Uterus (tissue), 4 donors: Measurements from ENCODE around the gene CAMK2N1. TPM values are rescaled to one million over a fixed set of nuclear protein-coding genes. Genes with fewer than 3 reads are reported as not detected.

ENCODE experiments used
- DNase-seq, 2 donors: peaks; one replicate each; pipeline ENCODE4 v3.0.0-alpha.2; 2019 to 2020
- H3K27ac ChIP-seq, 2 donors: fragments of 200-600 bp; sonication (generic); 1 replicate in 1 of 2; 2 replicates in 1 of 2; pipeline ENCODE4 v1.5.1; 2016 to 2018
- H3K27me3 ChIP-seq, 2 donors: fragments of 200-600 bp; sonication (generic); one replicate each; pipeline ENCODE4 v1.5.1; 2018 to 2019; ENCODE audit warnings: control low read depth in 1 of 2
- H3K36me3 ChIP-seq, 2 donors: fragments of 200-600 bp; sonication (generic); one replicate each; pipeline ENCODE4 v1.5.1; 2019; ENCODE audit warnings: control low read depth in 1 of 2
- H3K4me1 ChIP-seq, 2 donors: fragments of 200-600 bp; sonication (generic); one replicate each; pipeline ENCODE4 v1.5.1; 2018 to 2019; ENCODE audit warnings: control low read depth in 1 of 2
- H3K4me3 ChIP-seq, 2 donors: fragments of 200-600 bp; sonication (generic); 1 replicate in 1 of 2; 2 replicates in 1 of 2; pipeline ENCODE4 v1.5.1; 2018 to 2019; ENCODE audit warnings: mild to moderate bottlenecking in 1 of 2
- H3K9me3 ChIP-seq, 2 donors: fragments of 200-600 bp; sonication (generic); one replicate each; pipeline ENCODE4 v1.5.1; 2019; ENCODE audit warnings: control low read depth in 1 of 2
- CTCF ChIP-seq, 4 experiments: fragments of 200-600 bp in 2 of 4; fragments of 450-650 bp in 2 of 4; sonication (generic) in 2 of 4; IDR thresholded peaks; one replicate each; pipeline ENCODE4 v1.5.1; 2016 to 2019; ENCODE audit warnings: antibody characterized with exemption in 4 of 4, mild to moderate bottlenecking in 2 of 4, moderate library complexity in 1 of 4
- POLR2A ChIP-seq, 2 donors: fragments of 450-650 bp; IDR thresholded peaks; one replicate each; pipeline ENCODE4 v1.6.1; 2016; ENCODE audit warnings: antibody characterized with exemption in 2 of 2, mild to moderate bottlenecking in 1 of 2, moderate library complexity in 1 of 2
- intact Hi-C: fragments of 100-400 bp; cut with DNase I; formaldehyde crosslinking; loops from one replicate; pipeline ENCODE4 v1.15.1; 2023; ENCODE audit warnings: low total_unique reads
- total RNA-seq, 4 donors: library from RNA; depleted of rRNA in 3 of 4; stranded (reverse); fragments of >200 nt in 3 of 4; gene quantifications; one replicate each; pipeline versions ENCODE4 v1.1.0 to v1.2.4, GENCODE V29; 2014 to 2023
- donor health status: DM: yes; HTN: yes; CAD: no.

Gene CAMK2N1
- total RNA-seq, 4 donors from 2014 or later = 12.6 to 37.3 (median 19.4) TPM

- TF ChIP-seq POLR2A (IDR thresholded peaks at IDR 0.05) = no peak
- TF ChIP-seq CTCF (IDR thresholded peaks at IDR 0.05) = no peak
- DNase-seq = no peak
- intact Hi-C loops = no loop called here
- H3K27me3 ChIP-seq = peaks cover 0 to 5% of the 10 kb centered on the region in 2 donors
- H3K4me3 ChIP-seq = no peak overlapping the region
- H3K27ac ChIP-seq = no peak overlapping the region
- H3K36me3 ChIP-seq = no peaks in the 10 kb centered on the region
- no peaks in the 10 kb centered on the region for H3K9me3 ChIP-seq
- H3K4me1 ChIP-seq = no peaks in the 10 kb centered on the region
These were observed 40.1 kb downstream of the CAMK2N1 start for GRCh38 chr1:20445956-20446355.

- Histone ChIP-seq H3K36me3 (no peaks in the 10 kb centered on the region), H3K4me3 (no peak overlapping the region), H3K27me3 (peaks cover 0 to 5% of the 10 kb centered on the region in 2 donors), H3K9me3 (no peaks in the 10 kb centered on the region), H3K27ac (no peak overlapping the region), H3K4me1 (no peaks in the 10 kb centered on the region)
- intact Hi-C loops = no loop called here
- no peak for DNase-seq
- no peak for TF ChIP-seq POLR2A (IDR thresholded peaks at IDR 0.05)
- no peak for TF ChIP-seq CTCF (IDR thresholded peaks at IDR 0.05)
These were observed 42.1 kb downstream of the CAMK2N1 start for GRCh38 chr1:20443703-20444586.

- Histone ChIP-seq H3K27ac (no peak overlapping the region), H3K27me3 (no peaks in the 10 kb centered on the region), H3K36me3 (no peaks in the 10 kb centered on the region), H3K9me3 (no peaks in the 10 kb centered on the region), H3K4me1 (no peaks in the 10 kb centered on the region), H3K4me3 (no peak overlapping the region)
- no peak for TF ChIP-seq CTCF (IDR thresholded peaks at IDR 0.05)
- TF ChIP-seq POLR2A (IDR thresholded peaks at IDR 0.05) = no peak
- no peak for DNase-seq
- intact Hi-C loops = no loop called here
These were observed 42.9 kb downstream of the CAMK2N1 start for GRCh38 chr1:20442920-20443625.

GRCh38 chr1:20440785-20441200, 45.2 kb downstream of the CAMK2N1 start:
- DNase-seq = peak; percentile 37 to 42
- no peak overlapping the region for H3K4me3 ChIP-seq
- no peaks in the 10 kb centered on the region for H3K4me1 ChIP-seq
- H3K36me3 ChIP-seq = no peaks in the 10 kb centered on the region
- no peaks in the 10 kb centered on the region for H3K27me3 ChIP-seq
- no peak overlapping the region for H3K27ac ChIP-seq
- no peaks in the 10 kb centered on the region for H3K9me3 ChIP-seq
- intact Hi-C loops = no loop called here
- TF ChIP-seq CTCF (IDR thresholded peaks at IDR 0.05) = no peak
- TF ChIP-seq POLR2A (IDR thresholded peaks at IDR 0.05) = no peak

- TF ChIP-seq CTCF (IDR thresholded peaks at IDR 0.05) (no peak), POLR2A (IDR thresholded peaks at IDR 0.05) (no peak)
- Histone ChIP-seq H3K4me1 (no peaks in the 10 kb centered on the region), H3K36me3 (no peaks in the 10 kb centered on the region), H3K27ac (no peak overlapping the region), H3K27me3 (no peaks in the 10 kb centered on the region), H3K9me3 (no peaks in the 10 kb centered on the region), H3K4me3 (no peak overlapping the region)
- no peak for DNase-seq
- intact Hi-C loops = no loop called here
These were observed 46.7 kb downstream of the CAMK2N1 start for GRCh38 chr1:20439282-20439681.
